GM12892 (cell line): ENCODE results near the gene ZNF362.

Experiments used
- DNase-seq: peaks from one replicate; pipeline ENCODE4 v3.0.0; 2011; ENCODE audit not compliant: insufficient read length
- FAIRE-seq: peaks from 2 replicates; lab custom pipeline; 2011; peaks lifted over from hg19 to GRCh38; lab: Jason Lieb, UNC
- POLR2A ChIP-seq: IDR thresholded peaks from 2 replicates; pipeline ENCODE4 v1.6.1; 2011; ENCODE audit warnings: low read depth, low read length, control low read depth
- POLR2AphosphoS5 ChIP-seq: IDR thresholded peaks from 2 replicates; pipeline ENCODE4 v1.6.1; 2011; ENCODE audit warnings: low read depth, low read length, control low read depth
- TAF1 ChIP-seq: IDR thresholded peaks from 2 replicates; pipeline ENCODE4 v1.6.1; 2011; ENCODE audit warnings: low read depth, mild to moderate bottlenecking, control low read depth, low read length, borderline replicate concordance

The ZNF362 gene

DNA sequence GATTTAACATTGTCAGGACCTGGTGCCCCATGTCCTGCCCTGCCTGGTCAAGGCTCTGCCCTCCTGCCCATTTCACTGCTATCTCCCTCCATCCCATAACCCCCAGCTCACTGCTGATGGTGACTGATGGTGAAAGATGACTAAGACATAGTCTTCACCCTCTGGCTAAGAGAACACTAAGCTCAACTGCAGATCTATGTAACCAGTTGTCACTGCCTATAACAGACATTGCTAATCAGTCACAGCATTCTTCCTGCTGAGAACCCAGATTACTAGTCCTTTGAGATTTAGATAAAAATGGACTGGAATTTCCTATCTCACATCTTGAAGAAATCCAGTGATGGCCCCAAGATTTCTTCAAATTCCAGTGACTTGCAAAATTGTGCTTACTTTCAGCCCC lies 8.0 kb upstream of the ZNF362 start:
- FAIRE-seq (no peak), DNase-seq (no peak)
- TF ChIP-seq POLR2A (no peak), TAF1 (no peak), POLR2AphosphoS5 (no peak)

GRCh38 chr1:33249422-33249821 lies 6.9 kb upstream of the ZNF362 start:
- TF ChIP-seq POLR2A (no peak), TAF1 (no peak), POLR2AphosphoS5 (no peak)
- FAIRE-seq (no peak), DNase-seq (no peak)

GRCh38 chr1:33250217-33250616 lies 6.1 kb upstream of the ZNF362 start:
- TF ChIP-seq POLR2A = no peak
- no peak for TF ChIP-seq POLR2AphosphoS5
- TF ChIP-seq TAF1 = no peak
- DNase-seq (no peak), FAIRE-seq (no peak)

DNA sequence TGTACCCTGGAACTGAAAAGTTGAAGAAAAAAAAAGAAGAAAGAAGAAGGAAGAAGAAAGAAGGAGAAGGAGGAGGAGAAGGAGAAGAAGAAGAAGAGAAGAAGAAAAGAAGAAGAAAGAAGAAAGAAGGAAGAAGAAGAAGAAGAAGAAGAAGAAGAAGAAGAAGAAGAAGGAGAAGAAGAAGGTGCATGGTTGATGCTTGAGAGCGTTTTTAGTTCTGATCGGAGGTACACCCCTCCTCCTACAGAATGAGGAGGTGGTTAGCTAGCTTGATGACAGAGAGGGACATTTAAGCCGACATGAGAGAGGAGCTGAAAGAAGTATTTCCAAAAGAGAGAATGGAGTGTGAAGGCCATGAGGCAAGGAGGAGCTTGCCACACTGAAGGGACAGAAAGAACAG lies 5.6 kb upstream of the ZNF362 start:
- TF ChIP-seq POLR2A (no peak), POLR2AphosphoS5 (no peak), TAF1 (no peak)
- no peak for DNase-seq
- FAIRE-seq = no peak

DNA sequence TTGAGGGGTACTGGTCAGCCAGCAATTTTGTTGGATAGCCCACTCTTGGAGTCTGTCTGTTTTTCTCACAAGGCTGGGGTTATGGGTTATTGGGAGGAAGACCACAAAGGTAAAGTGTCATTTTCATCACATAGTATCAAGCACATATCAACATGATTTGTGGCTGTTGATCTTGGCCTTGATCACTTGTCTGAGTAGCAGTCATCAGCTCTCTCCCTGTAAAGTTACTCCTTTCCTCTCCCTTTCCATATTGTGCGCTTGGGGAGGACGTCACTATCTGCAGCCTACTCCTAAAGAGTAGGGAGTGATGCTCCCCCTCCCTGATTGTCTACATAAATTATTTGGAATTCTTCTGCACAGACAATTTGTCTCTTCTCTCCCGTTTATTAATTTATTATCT lies 1.8 kb upstream of the ZNF362 start:
- no peak for DNase-seq
- FAIRE-seq = no peak
- no peak for TF ChIP-seq TAF1
- TF ChIP-seq POLR2AphosphoS5 = no peak
- no peak for TF ChIP-seq POLR2A

GRCh38 chr1:33255347-33256220 lies 708 bp upstream of the ZNF362 start:
- no peak for TF ChIP-seq POLR2AphosphoS5
- peak; percentile 43; the same call in 1 of the 2 replicates for TF ChIP-seq POLR2A
- no peak for TF ChIP-seq TAF1
- FAIRE-seq (peak; percentile 78), DNase-seq (peak; percentile 36)

DNA sequence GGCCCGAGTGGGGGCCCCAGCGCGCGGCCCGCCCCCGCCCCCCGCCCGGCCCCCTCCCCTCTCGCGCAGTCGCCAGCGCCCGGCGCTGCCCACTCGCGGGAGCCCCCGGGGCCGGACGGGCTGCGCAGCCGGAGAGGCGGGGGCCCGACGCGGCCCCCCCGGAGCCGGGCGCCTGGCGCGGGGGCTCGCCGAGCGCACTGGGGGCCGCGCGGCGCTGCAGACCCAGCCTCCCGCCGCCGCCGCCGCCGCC lies 146 bp upstream of the ZNF362 start:
- TF ChIP-seq POLR2AphosphoS5 = no peak
- TF ChIP-seq TAF1 = no peak
- TF ChIP-seq POLR2A = no peak
- DNase-seq (no peak), FAIRE-seq (no peak)

DNA sequence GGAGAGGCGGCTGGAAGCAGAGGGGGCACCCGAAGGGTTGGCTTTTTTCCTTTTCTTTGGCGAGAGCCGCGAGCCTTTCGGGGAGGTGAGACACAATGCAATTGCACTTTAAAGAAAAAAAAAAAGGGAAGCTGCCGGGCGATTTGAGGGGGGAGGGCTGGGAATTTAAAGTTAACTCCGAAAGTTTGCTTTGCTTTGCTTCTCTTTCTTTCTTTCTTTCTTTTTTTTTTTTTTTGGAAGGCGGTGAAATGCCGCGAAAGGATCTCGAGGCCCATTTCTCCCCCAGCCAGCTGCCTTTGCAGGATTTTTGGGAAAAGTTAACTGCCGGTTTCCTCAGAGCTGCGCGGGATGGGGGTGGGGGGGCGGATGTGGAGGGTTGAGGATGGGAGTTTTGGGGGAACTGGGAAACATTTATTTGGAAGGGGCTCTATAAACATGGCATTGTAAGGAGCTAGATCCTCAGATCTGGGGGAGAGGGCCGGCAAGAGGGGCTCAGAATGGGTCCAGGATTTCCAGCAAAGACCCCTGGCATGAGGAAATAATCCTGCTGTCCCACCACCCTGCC lies 997 bp downstream of the ZNF362 start:
- DNase-seq = no peak
- no peak for TF ChIP-seq POLR2AphosphoS5
- no peak for TF ChIP-seq POLR2A
- no peak for TF ChIP-seq TAF1
- no peak for FAIRE-seq

DNA sequence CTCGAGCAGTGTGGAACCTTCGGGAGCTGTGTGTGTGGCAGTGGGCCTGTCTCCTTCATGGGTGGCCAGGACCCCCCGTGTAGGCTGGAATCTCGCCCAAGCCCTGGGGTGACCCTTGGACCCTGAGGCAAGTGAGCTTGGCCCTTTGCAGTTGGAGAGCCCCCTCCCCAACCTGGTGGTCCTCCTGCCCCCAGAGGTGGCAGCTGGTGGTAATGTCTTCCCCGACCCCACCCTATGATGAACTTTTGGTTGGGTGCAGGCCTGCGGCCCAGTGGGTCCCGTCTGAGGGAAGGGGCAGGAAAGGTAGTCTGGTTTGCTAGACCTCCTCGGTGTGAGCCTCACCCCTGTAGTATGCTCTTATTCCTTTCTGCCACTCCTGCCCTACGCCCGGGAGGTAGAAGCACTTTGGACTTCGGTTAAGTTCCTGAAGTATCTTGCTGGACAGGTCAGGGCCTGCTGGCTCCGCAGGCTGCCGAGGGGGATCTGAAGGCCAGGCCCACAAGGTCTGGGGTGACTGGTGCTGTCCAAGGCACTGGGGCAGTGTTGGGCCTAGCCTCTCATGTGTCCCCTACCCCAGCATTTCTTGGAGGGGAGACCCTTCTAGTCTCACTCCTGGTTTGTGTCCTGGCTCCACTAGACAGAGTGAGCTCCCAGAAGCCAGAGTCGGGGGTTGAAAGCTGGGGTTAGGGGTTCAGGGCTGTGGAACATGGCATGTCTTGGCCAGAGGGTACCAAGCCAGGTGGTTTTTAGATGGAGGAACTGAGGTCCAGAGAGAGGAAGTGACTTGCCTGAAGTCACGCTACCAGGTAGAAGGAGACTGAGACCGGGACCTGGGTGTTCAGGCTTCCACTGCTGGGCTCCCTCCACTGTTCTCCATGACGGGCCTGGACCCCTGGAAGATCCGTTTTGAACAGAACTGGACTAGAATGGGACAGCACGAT lies 1.8 kb downstream of the ZNF362 start:
- TF ChIP-seq TAF1 (no peak), POLR2A (no peak), POLR2AphosphoS5 (no peak)
- FAIRE-seq (no peak), DNase-seq (no peak)

DNA sequence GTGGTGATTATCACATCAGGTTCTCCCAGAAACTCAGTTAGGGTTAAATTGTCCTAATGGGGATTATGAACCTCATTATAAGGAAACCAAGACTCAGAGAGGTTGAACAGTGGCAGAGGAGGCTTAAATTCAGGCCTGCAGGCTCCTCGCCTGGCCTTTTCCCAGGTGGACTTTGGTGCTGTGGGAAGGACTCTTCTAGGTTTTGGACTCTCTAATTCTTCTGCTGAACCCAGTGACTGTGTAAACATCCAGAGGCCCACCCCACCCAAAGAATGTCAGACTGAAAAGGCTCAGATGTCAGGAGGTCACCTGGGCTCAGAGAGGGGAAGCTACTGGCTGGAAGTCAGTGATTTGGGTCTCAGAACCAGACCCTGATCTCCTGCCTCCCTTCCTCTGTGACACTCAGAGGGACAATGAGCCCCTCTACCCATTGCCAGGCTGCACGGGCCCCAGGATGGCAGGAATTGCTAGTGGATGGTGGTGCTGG lies 2.5 kb downstream of the ZNF362 start:
- DNase-seq (no peak), FAIRE-seq (no peak)
- no peak for TF ChIP-seq TAF1
- TF ChIP-seq POLR2AphosphoS5 = no peak
- no peak for TF ChIP-seq POLR2A

DNA sequence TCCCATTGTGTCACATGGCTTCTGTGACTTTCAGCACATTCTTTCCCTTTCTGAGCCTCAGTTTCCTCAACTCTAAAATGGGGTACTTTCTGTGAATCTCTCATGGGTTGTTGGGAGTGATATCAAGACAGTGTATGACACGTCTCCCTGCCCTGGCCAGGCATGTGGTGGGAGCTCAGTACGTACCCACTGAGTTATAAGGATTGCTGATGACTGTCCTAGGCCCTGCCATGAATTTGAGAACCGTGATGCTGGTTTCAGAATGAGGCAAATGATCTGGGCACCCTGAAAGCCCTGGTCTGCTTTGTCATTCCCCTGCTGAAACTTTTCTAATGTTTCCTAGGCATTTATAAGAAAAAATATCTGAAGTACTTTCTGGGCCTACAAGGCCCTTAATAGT lies 3.6 kb downstream of the ZNF362 start:
- no peak for FAIRE-seq
- DNase-seq = no peak
- TF ChIP-seq TAF1 (no peak), POLR2A (no peak), POLR2AphosphoS5 (no peak)

GRCh38 chr1:33260439-33260838 lies 4.1 kb downstream of the ZNF362 start:
- DNase-seq (no peak), FAIRE-seq (no peak)
- TF ChIP-seq POLR2AphosphoS5 (no peak), POLR2A (no peak), TAF1 (no peak)

- no peak for FAIRE-seq
- DNase-seq = no peak
- no peak for TF ChIP-seq POLR2AphosphoS5
- TF ChIP-seq POLR2A = no peak
- TF ChIP-seq TAF1 = no peak
These were observed 5.1 kb downstream of the ZNF362 start for GRCh38 chr1:33261344-33261743.
